Measurements from ENCODE around the gene SLC25A23.

SLC25A23 gene

GRCh38 chr19:6490134-6490533 is 30.5 kb upstream of the SLC25A23 start:
- Histone ChIP-seq H3K4me3 (ENCODE audit: low read depth, low read length) (no peak overlapping the region), H3K4me1 (no peaks in the 10 kb centered on the region), H3K27me3 (no peaks in the 10 kb centered on the region; the same call in 1 of the 2 replicates), H3K36me3 (no peaks in the 10 kb centered on the region), H3K9me3 (no peaks in the 10 kb centered on the region)
- no peak for DNase-seq
- TF ChIP-seq CTCF (IDR thresholded peaks at IDR 0.05; ENCODE audit: low read depth, low read length) = no peak

GRCh38 chr19:6489278-6490061 is 29.9 kb upstream of the SLC25A23 start:
- Histone ChIP-seq H3K27me3 (no peaks in the 10 kb centered on the region; the same call in 1 of the 2 replicates), H3K9me3 (no peaks in the 10 kb centered on the region), H3K4me3 (ENCODE audit: low read depth, low read length) (no peak overlapping the region), H3K36me3 (no peaks in the 10 kb centered on the region), H3K4me1 (no peaks in the 10 kb centered on the region)
- no peak for DNase-seq
- TF ChIP-seq CTCF (IDR thresholded peaks at IDR 0.05; ENCODE audit: low read depth, low read length) = no peak

GRCh38 chr19:6484831-6485230 is 25.2 kb upstream of the SLC25A23 start:
- no peak for TF ChIP-seq CTCF (IDR thresholded peaks at IDR 0.05; ENCODE audit: low read depth, low read length)
- Histone ChIP-seq H3K27me3 (no peaks in the 10 kb centered on the region; the same call in 1 of the 2 replicates), H3K4me1 (no peaks in the 10 kb centered on the region), H3K36me3 (no peaks in the 10 kb centered on the region), H3K9me3 (no peaks in the 10 kb centered on the region), H3K4me3 (ENCODE audit: low read depth, low read length) (no peak overlapping the region)
- DNase-seq = no peak

- H3K9me3 ChIP-seq = no peaks in the 10 kb centered on the region
- H3K4me1 ChIP-seq = no peaks in the 10 kb centered on the region
- no peak for DNase-seq
- H3K4me3 ChIP-seq (ENCODE audit: low read depth, low read length) = no peak overlapping the region
- TF ChIP-seq CTCF (IDR thresholded peaks at IDR 0.05; ENCODE audit: low read depth, low read length) = no peak
- no peaks in the 10 kb centered on the region; the same call in 1 of the 2 replicates for H3K27me3 ChIP-seq
- no peaks in the 10 kb centered on the region for H3K36me3 ChIP-seq
Observed at GRCh38 chr19:6484230-6484629, 24.6 kb upstream of the SLC25A23 start.

GRCh38 chr19:6483235-6483634 is 23.6 kb upstream of the SLC25A23 start:
- H3K36me3 ChIP-seq = no peaks in the 10 kb centered on the region
- H3K27me3 ChIP-seq = no peaks in the 10 kb centered on the region
- TF ChIP-seq CTCF (IDR thresholded peaks at IDR 0.05; ENCODE audit: low read depth, low read length) = no peak
- no peaks in the 10 kb centered on the region for H3K4me1 ChIP-seq
- DNase-seq = no peak
- no peak overlapping the region for H3K4me3 ChIP-seq (ENCODE audit: low read depth, low read length)
- H3K9me3 ChIP-seq = no peaks in the 10 kb centered on the region

GRCh38 chr19:6482343-6482686 is 22.7 kb upstream of the SLC25A23 start:
- no peak for TF ChIP-seq CTCF (IDR thresholded peaks at IDR 0.05; ENCODE audit: low read depth, low read length)
- no peaks in the 10 kb centered on the region for H3K36me3 ChIP-seq
- H3K4me3 ChIP-seq (ENCODE audit: low read depth, low read length) = no peak overlapping the region
- no peak for DNase-seq
- H3K9me3 ChIP-seq = no peaks in the 10 kb centered on the region
- no peaks in the 10 kb centered on the region for H3K27me3 ChIP-seq
- H3K4me1 ChIP-seq = no peaks in the 10 kb centered on the region
